Neural cell (in vitro differentiated cells): ENCODE measurements around the gene ZNF37A.

Source experiments
- CTCF ChIP-seq: fragments of 450-650 bp; IDR thresholded peaks from 2 replicates; pipeline ENCODE4 v1.5.1; 2014; ENCODE audit warnings: antibody characterized with exemption, mild to moderate bottlenecking, moderate library complexity; ENCODE audit not compliant: poor library complexity, severe bottlenecking
- EP300 ChIP-seq: fragments of 450-650 bp; conservative IDR thresholded peaks from 2 replicates; pipeline ENCODE4 v1.6.1; 2014; ENCODE audit warnings: antibody characterized with exemption, mild to moderate bottlenecking, moderate library complexity; ENCODE audit not compliant: poor library complexity, severe bottlenecking
- EZH2 ChIP-seq: fragments of 200-600, 300-800 bp; shearing (Covaris generic), sonication (generic); IDR thresholded peaks from 2 replicates; pipeline ENCODE4 v1.6.1; 2014; ENCODE audit warnings: antibody characterized with exemption, low read length, borderline replicate concordance, mild to moderate bottlenecking; ENCODE audit not compliant: insufficient read depth, poor library complexity, severe bottlenecking
- POLR2AphosphoS5 ChIP-seq: IDR thresholded peaks from 2 replicates; pipeline ENCODE4 v1.6.1; 2012
- RAD21 ChIP-seq: fragments of 450-650 bp; conservative IDR thresholded peaks from 2 replicates; pipeline ENCODE4 v1.6.1; 2014; ENCODE audit warnings: antibody characterized with exemption, mild to moderate bottlenecking, moderate library complexity
- SMC3 ChIP-seq: fragments of 450-650 bp; conservative IDR thresholded peaks from 2 replicates; pipeline ENCODE4 v1.6.1; 2014; ENCODE audit warnings: antibody characterized with exemption, mild to moderate bottlenecking, moderate library complexity; ENCODE audit not compliant: poor library complexity
- TF ChIP-seq, protein P1 (sequence below): IDR thresholded peaks from 2 replicates; pipeline ENCODE4 v1.6.1; 2012; ENCODE audit warnings: borderline replicate concordance

- TF ChIP-seq CTCF = no peak
- no peak for TF ChIP-seq EP300
- TF ChIP-seq EZH2 = no peak
- TF ChIP-seq, protein P1, sequence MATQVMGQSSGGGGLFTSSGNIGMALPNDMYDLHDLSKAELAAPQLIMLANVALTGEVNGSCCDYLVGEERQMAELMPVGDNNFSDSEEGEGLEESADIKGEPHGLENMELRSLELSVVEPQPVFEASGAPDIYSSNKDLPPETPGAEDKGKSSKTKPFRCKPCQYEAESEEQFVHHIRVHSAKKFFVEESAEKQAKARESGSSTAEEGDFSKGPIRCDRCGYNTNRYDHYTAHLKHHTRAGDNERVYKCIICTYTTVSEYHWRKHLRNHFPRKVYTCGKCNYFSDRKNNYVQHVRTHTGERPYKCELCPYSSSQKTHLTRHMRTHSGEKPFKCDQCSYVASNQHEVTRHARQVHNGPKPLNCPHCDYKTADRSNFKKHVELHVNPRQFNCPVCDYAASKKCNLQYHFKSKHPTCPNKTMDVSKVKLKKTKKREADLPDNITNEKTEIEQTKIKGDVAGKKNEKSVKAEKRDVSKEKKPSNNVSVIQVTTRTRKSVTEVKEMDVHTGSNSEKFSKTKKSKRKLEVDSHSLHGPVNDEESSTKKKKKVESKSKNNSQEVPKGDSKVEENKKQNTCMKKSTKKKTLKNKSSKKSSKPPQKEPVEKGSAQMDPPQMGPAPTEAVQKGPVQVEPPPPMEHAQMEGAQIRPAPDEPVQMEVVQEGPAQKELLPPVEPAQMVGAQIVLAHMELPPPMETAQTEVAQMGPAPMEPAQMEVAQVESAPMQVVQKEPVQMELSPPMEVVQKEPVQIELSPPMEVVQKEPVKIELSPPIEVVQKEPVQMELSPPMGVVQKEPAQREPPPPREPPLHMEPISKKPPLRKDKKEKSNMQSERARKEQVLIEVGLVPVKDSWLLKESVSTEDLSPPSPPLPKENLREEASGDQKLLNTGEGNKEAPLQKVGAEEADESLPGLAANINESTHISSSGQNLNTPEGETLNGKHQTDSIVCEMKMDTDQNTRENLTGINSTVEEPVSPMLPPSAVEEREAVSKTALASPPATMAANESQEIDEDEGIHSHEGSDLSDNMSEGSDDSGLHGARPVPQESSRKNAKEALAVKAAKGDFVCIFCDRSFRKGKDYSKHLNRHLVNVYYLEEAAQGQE = no peak
- no peak for TF ChIP-seq POLR2AphosphoS5
- TF ChIP-seq SMC3 = no peak
- TF ChIP-seq RAD21 = no peak
Observed at GRCh38 chr10:38118072-38118807, 24.1 kb downstream of the ZNF37A start.
